ENCODE data around the gene ZBTB39. TPM values are rescaled to one million over a fixed set of nuclear protein-coding genes. Genes with fewer than 3 reads are reported as not detected.

Gene ZBTB39
- total and polyA plus RNA-seq, 2 experiments from 2014 or later: 1.5 to 3.9 TPM

DNA sequence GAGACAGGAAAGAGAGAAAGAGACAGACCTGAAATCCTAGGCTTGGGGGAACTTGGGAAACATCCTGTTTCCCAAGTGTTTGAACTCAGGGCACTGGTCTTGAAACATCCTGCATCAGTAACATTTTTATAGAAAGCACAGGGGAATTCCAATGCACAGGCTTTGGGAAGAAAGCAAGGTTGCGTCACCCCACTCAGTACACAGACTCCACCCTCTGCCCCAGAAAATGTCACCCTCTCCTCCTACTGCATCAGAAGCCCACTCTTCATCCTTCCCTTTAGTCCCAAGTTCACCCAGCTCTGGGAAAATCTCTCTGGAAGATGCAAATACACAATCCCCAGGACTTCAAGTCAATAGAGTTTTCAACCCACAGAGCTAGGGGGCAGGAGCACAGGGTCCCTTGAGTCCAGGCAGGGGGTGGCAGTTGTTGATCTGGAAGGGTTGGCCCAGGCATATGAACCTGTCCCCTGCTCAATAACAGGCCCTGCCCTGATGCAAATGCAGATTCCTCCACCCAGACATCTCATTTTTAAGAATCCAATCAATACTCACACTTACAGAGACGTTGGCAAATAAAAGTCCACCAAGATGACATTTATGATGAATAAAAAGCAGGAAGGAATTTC lies 50.6 kb downstream of the ZBTB39 start:
- Histone ChIP-seq H3K4me2 (ENCODE audit: unreplicated experiment) (no peak overlapping the region), H3K4me1 (ENCODE audit: insufficient read depth) (no peaks in the 10 kb centered on the region), H3K36me3 (ENCODE audit: low read depth) (no peaks in the 10 kb centered on the region), H3K9me2 (ENCODE audit: insufficient read depth) (no peaks in the 10 kb centered on the region), H2AFZ (no peak overlapping the region), H3K27ac (no peak overlapping the region), H3K9me3 (ENCODE audit: low read depth) (no peaks in the 10 kb centered on the region), H3K9ac (no peak overlapping the region), H3F3A (ENCODE audit: insufficient read depth) (no peaks in the 10 kb centered on the region), H4K20me1 (ENCODE audit: insufficient read depth) (no peaks in the 10 kb centered on the region), H3K4me3 (no peak overlapping the region), H3K79me2 (ENCODE audit: insufficient read depth) (no peaks in the 10 kb centered on the region), H3K27me3 (replicated peaks; ENCODE audit: insufficient read depth) (peaks cover 28% of the 10 kb centered on the region)
- 34 to 36% methylated on average over 2 of the region's 2 CpGs for WGBS, 2 experiments (ENCODE audit: low coverage in 1 of 2, low lambda C conversion rate in 2 of 2, missing lambda C conversion rate in 2 of 2)
- in situ Hi-C loops (cut with MboI): no loop called here
- TF ChIP-seq EZH2 (IDR thresholded peaks at IDR 0.05; ENCODE audit: insufficient read depth, poor library complexity, severe bottlenecking): no peak
- DNase-seq: peak; percentile 9

DNA sequence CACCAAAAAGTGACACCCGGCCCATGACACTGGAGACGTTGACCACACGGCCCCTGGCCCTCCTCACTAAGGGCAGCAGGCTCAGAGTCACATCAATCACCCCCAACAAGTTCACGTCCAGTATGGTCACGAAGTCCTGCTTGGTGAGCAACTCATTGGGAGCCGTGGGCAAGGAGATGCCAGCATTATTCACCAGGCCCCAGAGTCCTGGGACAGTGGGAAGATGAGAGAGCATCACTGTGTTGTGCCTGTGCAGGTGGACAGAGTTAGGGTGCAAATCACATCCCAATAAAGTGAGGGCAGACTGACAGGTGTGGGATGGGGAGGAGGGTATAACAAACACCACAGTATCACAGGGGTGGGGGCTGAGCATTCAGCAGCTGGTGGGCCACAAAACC lies 51.4 kb downstream of the ZBTB39 start:
- WGBS, 2 experiments (ENCODE audit: low coverage in 1 of 2, low lambda C conversion rate in 2 of 2, missing lambda C conversion rate in 2 of 2): 28 to 32% methylated on average over 6 of the region's 6 CpGs
- Histone ChIP-seq H3K4me2 (ENCODE audit: unreplicated experiment) (no peak overlapping the region), H3F3A (ENCODE audit: insufficient read depth) (no peaks in the 10 kb centered on the region), H3K27me3 (replicated peaks; ENCODE audit: insufficient read depth) (peaks cover 28% of the 10 kb centered on the region), H3K9me3 (ENCODE audit: low read depth) (no peaks in the 10 kb centered on the region), H3K9ac (no peak overlapping the region), H3K4me1 (ENCODE audit: insufficient read depth) (no peaks in the 10 kb centered on the region), H3K27ac (no peak overlapping the region), H3K36me3 (ENCODE audit: low read depth) (no peaks in the 10 kb centered on the region), H3K79me2 (ENCODE audit: insufficient read depth) (no peaks in the 10 kb centered on the region), H2AFZ (no peak overlapping the region), H4K20me1 (ENCODE audit: insufficient read depth) (no peaks in the 10 kb centered on the region), H3K9me2 (ENCODE audit: insufficient read depth) (no peaks in the 10 kb centered on the region), H3K4me3 (no peak overlapping the region)
- in situ Hi-C loops (cut with MboI): no loop called here
- TF ChIP-seq EZH2phosphoT487 (IDR thresholded peaks at IDR 0.05; ENCODE audit: insufficient read depth, low read depth): no peak
- no peak for TF ChIP-seq EZH2 (IDR thresholded peaks at IDR 0.05; ENCODE audit: insufficient read depth, poor library complexity, severe bottlenecking)
- no peak for DNase-seq

DNA sequence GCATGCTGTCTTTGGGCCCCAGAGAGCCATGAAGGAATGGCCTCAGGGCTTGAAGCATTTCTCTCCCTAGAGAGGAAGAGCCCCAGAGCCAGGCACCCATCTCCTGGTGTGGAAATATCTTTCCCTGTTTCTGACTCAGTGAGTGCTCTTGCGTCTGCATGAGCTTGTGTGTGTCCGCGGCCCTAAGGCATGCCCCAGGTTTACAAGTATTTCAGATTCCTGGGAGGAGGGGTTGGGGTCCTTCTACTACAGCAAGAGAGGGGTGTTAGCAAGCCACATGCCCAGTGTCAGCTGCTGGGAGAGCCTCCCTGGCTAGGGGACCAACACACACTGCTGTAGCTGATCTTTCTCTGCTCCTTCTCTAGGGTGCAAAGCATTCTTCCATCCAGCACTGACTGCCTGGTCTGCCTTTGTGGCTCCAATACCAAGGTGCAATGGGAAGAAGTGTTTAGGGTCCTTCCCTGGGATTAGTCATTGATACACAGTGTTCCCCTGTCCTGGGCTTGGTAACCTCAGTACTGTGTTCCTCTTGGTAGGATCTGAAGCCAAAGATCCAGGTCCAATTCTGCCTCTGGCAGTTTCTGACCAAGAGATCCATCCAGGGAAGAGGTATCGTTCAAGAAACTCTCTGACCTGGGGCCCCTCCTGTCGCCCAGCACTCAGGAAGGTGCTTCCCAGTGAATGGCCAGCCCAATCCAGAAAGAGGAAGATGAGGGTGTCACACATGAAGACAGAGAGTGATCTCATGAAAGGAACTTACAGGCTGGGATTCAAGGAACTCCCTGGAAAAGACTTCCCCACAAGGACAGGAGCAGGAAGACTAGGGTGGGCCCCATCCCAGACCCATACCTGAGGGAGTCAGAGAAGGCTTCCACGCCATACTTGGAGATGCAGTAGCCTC lies 52.0 kb downstream of the ZBTB39 start:
- Histone ChIP-seq H4K20me1 (ENCODE audit: insufficient read depth) (no peaks in the 10 kb centered on the region), H3F3A (ENCODE audit: insufficient read depth) (no peaks in the 10 kb centered on the region), H3K4me2 (ENCODE audit: unreplicated experiment) (no peak overlapping the region), H3K27ac (no peak overlapping the region), H3K4me1 (ENCODE audit: insufficient read depth) (no peaks in the 10 kb centered on the region), H3K27me3 (replicated peaks; ENCODE audit: insufficient read depth) (peaks cover 27% of the 10 kb centered on the region), H3K9me3 (ENCODE audit: low read depth) (no peaks in the 10 kb centered on the region), H3K4me3 (no peak overlapping the region), H3K9ac (no peak overlapping the region), H3K79me2 (ENCODE audit: insufficient read depth) (no peaks in the 10 kb centered on the region), H3K9me2 (ENCODE audit: insufficient read depth) (no peaks in the 10 kb centered on the region), H2AFZ (no peak overlapping the region), H3K36me3 (ENCODE audit: low read depth) (no peaks in the 10 kb centered on the region)
- 69 to 73% methylated on average over 6 of the region's 6 CpGs for WGBS, 2 experiments (ENCODE audit: low coverage in 1 of 2, low lambda C conversion rate in 2 of 2, missing lambda C conversion rate in 2 of 2)
- in situ Hi-C loops (cut with MboI): no loop called here
- TF ChIP-seq EZH2 (IDR thresholded peaks at IDR 0.05; ENCODE audit: insufficient read depth, poor library complexity, severe bottlenecking) (no peak), EZH2phosphoT487 (IDR thresholded peaks at IDR 0.05; ENCODE audit: insufficient read depth, low read depth) (no peak)
- no peak for DNase-seq

DNA sequence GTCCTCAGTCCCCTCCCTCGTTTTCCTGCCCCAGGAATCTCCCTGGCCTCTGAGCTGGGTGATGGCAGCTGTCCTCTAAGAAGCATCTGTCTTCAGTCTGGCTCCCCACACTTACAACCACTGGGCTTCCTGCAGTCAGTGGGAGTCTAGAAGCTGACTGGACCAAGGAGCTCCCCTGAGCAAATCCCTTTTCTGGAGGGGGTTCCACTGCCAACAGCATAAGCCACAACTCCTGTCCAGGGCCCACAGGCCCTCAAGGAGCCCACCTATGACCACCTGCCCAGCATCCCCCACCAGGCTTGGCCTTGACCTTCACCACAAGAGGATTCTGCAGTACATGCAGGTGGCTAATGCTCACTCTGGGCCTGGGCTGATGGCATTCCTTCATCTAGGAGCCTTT lies 53.0 kb downstream of the ZBTB39 start:
- Histone ChIP-seq H3K4me3 (no peak overlapping the region), H3K27ac (no peak overlapping the region), H3K27me3 (replicated peaks; ENCODE audit: insufficient read depth) (peaks cover 20% of the 10 kb centered on the region), H2AFZ (no peak overlapping the region), H3K36me3 (ENCODE audit: low read depth) (no peaks in the 10 kb centered on the region), H3F3A (ENCODE audit: insufficient read depth) (no peaks in the 10 kb centered on the region), H3K79me2 (ENCODE audit: insufficient read depth) (no peaks in the 10 kb centered on the region), H3K4me1 (ENCODE audit: insufficient read depth) (no peaks in the 10 kb centered on the region), H3K4me2 (ENCODE audit: unreplicated experiment) (no peak overlapping the region), H3K9me2 (ENCODE audit: insufficient read depth) (no peaks in the 10 kb centered on the region), H3K9me3 (ENCODE audit: low read depth) (no peaks in the 10 kb centered on the region), H4K20me1 (ENCODE audit: insufficient read depth) (no peaks in the 10 kb centered on the region), H3K9ac (no peak overlapping the region)
- DNase-seq: no peak
- no peak for TF ChIP-seq EZH2phosphoT487 (IDR thresholded peaks at IDR 0.05; ENCODE audit: insufficient read depth, low read depth)
- TF ChIP-seq EZH2 (IDR thresholded peaks at IDR 0.05; ENCODE audit: insufficient read depth, poor library complexity, severe bottlenecking): no peak
- 0 to 5% methylated on average over 1 of the region's 1 CpG for WGBS, 2 experiments (ENCODE audit: low coverage in 1 of 2, low lambda C conversion rate in 2 of 2, missing lambda C conversion rate in 2 of 2)
- in situ Hi-C loops (cut with MboI): no loop called here

Measured in GM23248 (cell line).